GM12874 (cell line): ENCODE measurements around the gene ITLN2.

Experiments
- TF ChIP-seq, protein P1 (sequence below): IDR thresholded peaks from 2 replicates; pipeline ENCODE4 v1.5.1; 2011; ENCODE audit warnings: low read depth, mild to moderate bottlenecking, control low read depth, low read length, moderate library complexity; ENCODE audit not compliant: insufficient read depth

The ITLN2 gene

DNA sequence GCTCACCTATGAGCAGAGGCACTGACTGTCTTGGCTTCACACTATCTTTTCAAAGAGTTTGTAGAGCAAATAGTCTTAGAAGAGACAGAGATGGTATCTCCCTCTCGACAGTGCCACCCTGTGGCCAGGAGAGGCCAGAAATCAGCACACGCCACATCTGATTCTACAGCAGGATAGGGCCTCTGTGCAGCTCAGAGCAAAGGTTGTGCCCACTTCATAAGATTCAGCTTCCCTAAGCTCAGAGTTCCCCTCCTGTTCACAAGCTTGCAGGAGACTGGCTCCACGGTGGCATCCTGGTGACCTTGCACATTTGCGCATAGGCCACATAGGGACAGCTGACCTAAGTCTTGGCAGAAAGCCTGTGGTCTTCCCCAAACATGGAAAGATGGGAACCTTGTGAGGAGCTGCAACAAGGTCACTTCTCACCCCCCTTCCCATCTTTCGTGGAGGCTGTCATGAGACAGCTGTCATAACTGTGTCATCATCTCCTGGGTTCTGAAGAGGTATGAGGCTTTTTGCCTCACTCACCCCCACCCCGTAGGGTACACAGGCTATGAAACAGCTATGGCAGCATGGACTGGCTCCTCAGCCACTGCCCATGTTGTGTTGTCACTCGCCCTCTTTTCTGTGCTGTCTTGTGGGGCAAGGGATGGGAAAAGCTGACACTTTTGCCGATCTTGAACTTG is 3.0 kb downstream of the ITLN2 start:
- TF ChIP-seq, protein P1, sequence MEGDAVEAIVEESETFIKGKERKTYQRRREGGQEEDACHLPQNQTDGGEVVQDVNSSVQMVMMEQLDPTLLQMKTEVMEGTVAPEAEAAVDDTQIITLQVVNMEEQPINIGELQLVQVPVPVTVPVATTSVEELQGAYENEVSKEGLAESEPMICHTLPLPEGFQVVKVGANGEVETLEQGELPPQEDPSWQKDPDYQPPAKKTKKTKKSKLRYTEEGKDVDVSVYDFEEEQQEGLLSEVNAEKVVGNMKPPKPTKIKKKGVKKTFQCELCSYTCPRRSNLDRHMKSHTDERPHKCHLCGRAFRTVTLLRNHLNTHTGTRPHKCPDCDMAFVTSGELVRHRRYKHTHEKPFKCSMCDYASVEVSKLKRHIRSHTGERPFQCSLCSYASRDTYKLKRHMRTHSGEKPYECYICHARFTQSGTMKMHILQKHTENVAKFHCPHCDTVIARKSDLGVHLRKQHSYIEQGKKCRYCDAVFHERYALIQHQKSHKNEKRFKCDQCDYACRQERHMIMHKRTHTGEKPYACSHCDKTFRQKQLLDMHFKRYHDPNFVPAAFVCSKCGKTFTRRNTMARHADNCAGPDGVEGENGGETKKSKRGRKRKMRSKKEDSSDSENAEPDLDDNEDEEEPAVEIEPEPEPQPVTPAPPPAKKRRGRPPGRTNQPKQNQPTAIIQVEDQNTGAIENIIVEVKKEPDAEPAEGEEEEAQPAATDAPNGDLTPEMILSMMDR: peak; percentile 82

DNA sequence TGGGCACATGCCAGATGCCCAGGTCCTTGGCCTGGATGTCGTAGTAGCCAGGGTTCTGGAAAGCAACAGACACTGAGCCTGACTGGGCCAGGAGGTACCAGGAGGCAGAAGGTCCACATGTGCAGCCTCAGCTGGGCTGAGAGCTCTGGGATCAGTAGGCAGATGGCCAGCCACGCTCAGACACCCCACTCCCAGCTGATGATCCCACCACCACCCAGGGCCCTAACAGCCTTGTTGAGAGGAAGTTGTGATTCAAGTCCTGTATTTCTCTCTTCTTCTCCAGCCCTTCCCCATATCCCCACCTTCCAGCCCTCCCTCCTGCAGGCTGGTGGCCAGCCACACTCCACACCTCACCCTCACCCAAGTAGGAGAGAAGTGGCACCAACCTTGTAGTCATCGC is 4.0 kb downstream of the ITLN2 start:
- TF ChIP-seq, protein P1: no peak

DNA sequence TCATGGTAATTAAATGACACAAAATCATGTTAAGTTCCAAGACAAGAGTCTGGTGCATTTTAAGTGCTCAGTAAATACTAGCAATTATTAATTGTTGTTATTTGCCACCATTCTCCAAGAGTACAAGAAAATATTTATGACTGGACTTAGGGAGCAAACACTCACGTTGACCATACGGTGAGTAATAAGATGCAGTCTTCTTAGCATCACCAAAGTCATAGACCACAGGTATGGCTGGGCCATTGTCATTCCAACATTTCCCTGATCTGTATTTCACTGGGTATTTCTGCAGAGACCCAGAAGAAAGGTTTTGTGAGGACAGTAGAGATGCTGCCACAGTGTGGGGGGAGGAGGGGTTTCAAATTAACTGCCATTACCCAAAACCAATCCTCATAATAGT is 4.7 kb downstream of the ITLN2 start:
- TF ChIP-seq, protein P1: no peak

DNA sequence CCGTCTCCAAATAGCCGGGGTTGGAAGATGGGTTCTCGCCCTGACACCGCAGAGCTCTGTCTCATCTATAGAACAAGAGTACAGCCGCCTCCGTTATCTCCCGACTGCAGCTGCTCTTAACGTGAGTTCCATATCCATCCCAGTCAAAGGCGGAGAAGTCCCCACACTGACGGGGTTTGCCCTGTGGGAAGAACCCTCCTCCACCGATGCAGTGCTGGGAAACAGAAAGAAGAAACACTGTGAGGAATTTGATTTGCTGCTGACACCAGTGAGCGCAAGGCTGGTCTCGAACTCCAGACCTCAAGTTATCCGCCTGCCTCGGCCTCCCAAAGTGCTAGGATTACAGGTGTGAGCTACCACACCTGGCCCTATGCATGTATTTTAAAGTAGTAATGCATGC is 9.5 kb downstream of the ITLN2 start:
- TF ChIP-seq, protein P1: no peak

DNA sequence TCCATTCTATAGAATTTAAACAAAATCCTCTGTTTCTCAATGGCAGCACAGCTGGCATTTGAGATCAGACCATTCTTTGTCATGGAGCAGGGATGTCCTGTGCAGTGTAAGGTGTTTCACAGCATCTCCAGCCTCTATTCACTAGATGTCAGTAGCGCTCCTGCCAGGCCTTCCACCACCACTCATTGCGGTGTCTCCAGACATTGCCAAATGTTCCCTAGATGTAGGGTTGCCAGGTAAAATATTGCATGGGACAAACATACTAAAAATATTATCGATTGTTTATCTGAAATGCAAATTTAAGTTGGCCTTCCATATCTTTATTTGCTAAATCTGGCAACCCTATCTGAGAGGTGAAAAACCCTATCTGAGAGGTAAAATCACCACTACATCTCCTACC is 11.7 kb downstream of the ITLN2 start:
- TF ChIP-seq, protein P1: peak; percentile 6; the same call in 1 of the 2 replicates

DNA sequence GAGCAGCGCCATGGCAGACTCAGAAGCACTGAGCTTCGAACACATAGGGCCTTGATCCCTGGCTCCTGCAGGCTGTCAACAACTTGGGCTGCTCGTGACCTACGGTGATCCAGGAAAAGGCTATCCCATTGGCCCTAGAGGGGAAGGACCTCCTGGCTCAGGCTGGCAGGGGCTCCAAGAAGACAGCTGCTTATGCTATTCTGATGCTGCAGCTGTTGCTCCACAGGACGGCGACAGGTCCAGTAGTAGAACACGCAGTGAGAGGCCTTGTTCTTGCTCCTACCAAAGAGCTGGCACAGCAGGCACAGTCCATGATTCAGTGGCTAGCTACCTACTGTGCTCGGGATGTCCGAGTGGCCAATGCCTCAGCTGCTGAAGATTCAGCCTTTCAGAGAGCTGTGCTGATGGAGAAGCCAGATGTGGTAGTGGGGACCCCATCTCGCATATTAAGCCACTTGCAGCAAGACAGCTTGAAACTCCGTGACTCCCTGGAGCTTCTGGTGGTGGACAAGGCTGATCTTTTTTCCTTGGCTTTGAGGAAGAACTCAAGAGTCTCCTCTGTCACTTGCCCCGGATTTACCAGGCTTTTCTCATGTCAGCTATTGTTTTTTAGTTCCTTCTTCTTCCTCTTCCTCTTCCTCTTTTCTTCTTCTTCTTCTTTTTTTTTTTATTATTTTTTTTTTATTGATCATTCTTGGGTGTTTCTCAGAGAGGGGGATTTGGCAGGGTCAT is 18.9 kb downstream of the ITLN2 start:
- TF ChIP-seq, protein P1: no peak

DNA sequence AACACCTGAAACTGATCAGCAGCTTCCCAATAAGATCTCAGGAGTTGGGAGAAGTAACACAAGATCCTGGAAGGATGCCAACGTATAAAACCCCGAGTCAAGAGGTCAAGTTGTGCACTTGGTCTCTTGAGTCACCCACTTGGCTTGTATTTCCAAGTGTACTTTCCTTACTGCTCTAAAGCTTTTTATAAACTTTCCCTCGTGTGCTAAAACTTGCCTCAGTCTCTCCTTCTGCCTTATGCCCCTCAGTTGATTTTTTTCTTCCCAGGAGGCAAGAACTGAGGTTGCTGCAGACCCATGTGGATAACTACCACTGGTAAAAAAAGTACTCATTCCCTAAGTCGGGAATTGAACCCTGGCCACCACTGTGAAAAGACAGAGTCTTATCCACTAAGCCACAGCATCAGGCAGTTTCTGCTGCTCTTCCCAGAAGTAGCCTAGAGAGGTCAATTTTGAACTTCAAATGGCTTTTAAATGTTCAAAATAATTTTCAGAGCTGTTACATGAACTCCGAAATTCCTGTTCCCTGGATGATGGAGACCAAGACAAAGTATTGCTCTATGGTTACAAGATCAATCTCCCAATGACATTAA is 28.9 kb downstream of the ITLN2 start:
- TF ChIP-seq, protein P1: no peak
